Keratinocyte (primary cell): ENCODE results near the gene SH3PXD2B. TPM values are rescaled to one million over a fixed set of nuclear protein-coding genes. Genes with fewer than 3 reads are reported as not detected.

Experiments used
- DNase-seq: peaks from one replicate; pipeline ENCODE4 v3.0.0-alpha.2; 2011; ENCODE audit warnings: low read depth, missing footprints, low spot score
- FAIRE-seq: peaks from 2 replicates; lab custom pipeline; 2011; peaks lifted over from hg19 to GRCh38; lab: Jason Lieb, UNC
- H2AFZ ChIP-seq: 2 replicates; pipeline ENCODE4 v1.6.0; 2012; ENCODE audit warnings: low read length, control low read depth, inconsistent platforms; ENCODE audit not compliant: control insufficient read depth
- H3K27ac ChIP-seq: 2 replicates; pipeline ENCODE4 v1.5.1; 2011; ENCODE audit warnings: low read length; ENCODE audit not compliant: control insufficient read depth, insufficient read depth
- H3K27me3 ChIP-seq: 3 replicates; pipeline ENCODE4 v1.6.0; 2011; ENCODE audit warnings: low read length; ENCODE audit not compliant: control insufficient read depth, insufficient read depth; ENCODE audit errors: extremely low read depth
- H3K36me3 ChIP-seq, 2 experiments: 2 replicates in 1 of 2; 3 replicates in 1 of 2; pipeline ENCODE4 v1.5.1; 2011; ENCODE audit warnings: low read length in 2 of 2, mild to moderate bottlenecking in 1 of 2; ENCODE audit not compliant: control insufficient read depth in 2 of 2, insufficient read depth in 2 of 2; ENCODE audit errors: extremely low read depth in 1 of 2
- H3K4me1 ChIP-seq: 3 replicates; pipeline ENCODE4 v1.5.1; 2011; ENCODE audit warnings: low read length; ENCODE audit not compliant: control insufficient read depth, insufficient read depth; ENCODE audit errors: extremely low read depth
- H3K4me2 ChIP-seq: 3 replicates; pipeline ENCODE4 v1.6.0; 2011; ENCODE audit warnings: low read depth, low read length; ENCODE audit not compliant: control insufficient read depth, insufficient read depth; ENCODE audit errors: extremely low read depth
- H3K4me3 ChIP-seq, 3 experiments: fragments of 200-600 bp in 1 of 3; sonication (generic) in 1 of 3; 2 replicates in 2 of 3; 3 replicates in 1 of 3; pipeline ENCODE4 v1.5.1; 2011 to 2016; ENCODE audit warnings: low read length in 3 of 3, mild to moderate bottlenecking in 3 of 3, control low read depth in 2 of 3, inconsistent platforms in 1 of 3, low read depth in 1 of 3, mixed read lengths in 1 of 3, mixed run types in 1 of 3, moderate library complexity in 1 of 3; ENCODE audit not compliant: control insufficient read depth in 2 of 3, insufficient read depth in 2 of 3; ENCODE audit errors: extremely low read depth in 1 of 3
- H3K79me2 ChIP-seq: 2 replicates; pipeline ENCODE4 v1.6.0; 2012; ENCODE audit warnings: low read length; ENCODE audit not compliant: control insufficient read depth, insufficient read depth
- H3K9ac ChIP-seq: 3 replicates; pipeline ENCODE4 v1.6.0; 2011; ENCODE audit warnings: low read length; ENCODE audit not compliant: control insufficient read depth, insufficient read depth; ENCODE audit errors: extremely low read depth
- H3K9me1 ChIP-seq: 3 replicates; pipeline ENCODE4 v1.6.0; 2011; ENCODE audit warnings: low read length; ENCODE audit not compliant: control insufficient read depth, insufficient read depth; ENCODE audit errors: extremely low read depth
- H3K9me3 ChIP-seq: 2 replicates; pipeline ENCODE4 v1.5.1; 2012; ENCODE audit warnings: low read depth, low read length; ENCODE audit not compliant: control insufficient read depth
- H4K20me1 ChIP-seq: 3 replicates; pipeline ENCODE4 v1.6.0; 2011; ENCODE audit warnings: low read length; ENCODE audit not compliant: control insufficient read depth, insufficient read depth; ENCODE audit errors: extremely low read depth
- CTCF ChIP-seq, 3 experiments: IDR thresholded peaks in 1 of 3; conservative IDR thresholded peaks in 1 of 3; optimal IDR thresholded peaks in 1 of 3; 2 replicates in 2 of 3; 3 replicates in 1 of 3; pipeline versions ENCODE3 to v1.5.1; 2011; ENCODE audit warnings: low read length in 3 of 3, mild to moderate bottlenecking in 3 of 3, moderate library complexity in 2 of 3, control low read depth in 1 of 3, inconsistent platforms in 1 of 3; ENCODE audit not compliant: insufficient read depth in 2 of 3; ENCODE audit errors: extremely low read depth in 1 of 3
- EZH2 ChIP-seq: IDR thresholded peaks from one replicate; pipeline ENCODE4 v1.6.1; 2012; ENCODE audit warnings: inconsistent platforms, mild to moderate bottlenecking, low read length, moderate library complexity
- dilution Hi-C: fragments of 300-500 bp; cut with MboI; formaldehyde crosslinking; loops from one replicate; pipeline ENCODE4 v1.7.0; 2020; ENCODE audit warnings: low sequenced_read_pairs; ENCODE audit not compliant: extremely low pct_ligation_motif_present
- polyA plus RNA-seq, 5 experiments: library from polyadenylated mRNA; depleted of rRNA in 3 of 5; stranded (reverse) in 3 of 5; stranded (forward) in 1 of 5; unstranded in 1 of 5; fragments of >200 nt; gene quantifications; 1 replicate in 1 of 5; 2 replicates in 3 of 5; 3 replicates in 1 of 5; pipeline versions ENCODE4 v1.2.1 to v1.2.3, GENCODE V29; 2011 to 2012; ENCODE audit warnings: missing spikeins in 2 of 5, low read depth in 1 of 5, low replicate concordance in 1 of 5

The SH3PXD2B gene
- polyA plus RNA-seq, 1 donor (not counting 4 experiments of a cell fraction or from before 2014, with no cell fraction given) = 17.3 TPM

DNA sequence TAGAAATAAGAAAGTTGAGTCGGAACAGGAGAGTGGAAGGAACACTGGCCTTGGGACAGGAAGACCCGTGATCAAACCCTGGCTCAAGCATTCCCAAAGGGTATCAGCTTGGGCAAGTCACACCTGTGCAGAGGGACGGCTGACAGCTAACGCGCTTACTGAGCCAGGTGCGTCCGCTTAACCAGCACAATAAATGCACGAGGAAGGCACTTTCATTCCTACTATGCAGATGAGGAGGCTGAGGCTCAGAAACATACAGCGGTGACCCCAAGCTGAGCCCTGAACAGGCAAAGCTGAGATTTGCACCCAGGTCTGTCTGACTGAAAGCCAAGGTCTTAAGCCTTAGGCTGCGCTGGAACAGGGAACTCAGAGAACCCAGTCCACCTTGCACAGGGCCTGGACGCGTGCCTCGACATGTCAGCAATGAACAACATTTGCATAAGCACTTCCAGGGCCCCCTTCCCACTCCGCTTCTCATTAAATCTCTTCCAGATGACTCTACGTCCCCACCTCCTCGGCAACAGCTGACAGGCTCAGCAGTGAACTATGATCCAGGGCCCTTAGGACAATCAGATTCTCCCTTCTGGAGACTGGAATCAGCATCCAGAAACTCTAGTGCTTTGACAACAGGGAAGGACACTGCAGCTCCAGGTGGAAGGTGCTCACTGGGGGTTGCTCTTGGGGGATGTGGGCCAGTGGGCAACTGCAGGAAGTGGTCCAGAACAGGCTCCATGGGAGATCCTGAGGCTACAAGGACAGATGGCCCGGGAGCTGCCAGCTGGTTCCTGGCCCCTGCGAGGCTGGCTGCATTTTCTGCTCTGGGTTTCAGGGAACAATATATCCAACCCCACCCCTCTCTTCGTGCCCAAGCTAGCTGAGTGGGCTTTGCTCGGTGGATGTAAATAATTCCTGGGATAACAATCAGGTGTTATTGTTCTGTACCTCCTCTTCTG is 35.2 kb downstream of the SH3PXD2B start:
- Histone ChIP-seq H4K20me1 (peaks cover 11% of the 10 kb centered on the region), H3K36me3 (peaks cover 2 to 8% of the 10 kb centered on the region in 2 experiments), H3K4me2 (peak overlapping the region; percentile 77), H3K27ac (peak overlapping the region; percentile 79), H3K4me1 (peaks cover 55% of the 10 kb centered on the region), H3K27me3 (no peaks in the 10 kb centered on the region), H2AFZ (no peak overlapping the region), H3K9me3 (no peaks in the 10 kb centered on the region), H3K9ac (peak overlapping the region; percentile 65), H3K4me3 (peak overlapping the region in 2 of 3 experiments; percentile 10 to 16), H3K9me1 (no peaks in the 10 kb centered on the region), H3K79me2 (no peaks in the 10 kb centered on the region)
- dilution Hi-C loops = no loop called here
- FAIRE-seq = peak; percentile 88
- no peak for DNase-seq
- TF ChIP-seq CTCF (optimal IDR thresholded peaks at IDR 0.05 in 1 of 3, IDR thresholded peaks at IDR 0.05 in 1 of 3, conservative IDR thresholded peaks at IDR 0.05 in 1 of 3; ENCODE audit: extremely low read depth in 1 of 3, insufficient read depth in 2 of 3, low read length in 3 of 3) = no peak

DNA sequence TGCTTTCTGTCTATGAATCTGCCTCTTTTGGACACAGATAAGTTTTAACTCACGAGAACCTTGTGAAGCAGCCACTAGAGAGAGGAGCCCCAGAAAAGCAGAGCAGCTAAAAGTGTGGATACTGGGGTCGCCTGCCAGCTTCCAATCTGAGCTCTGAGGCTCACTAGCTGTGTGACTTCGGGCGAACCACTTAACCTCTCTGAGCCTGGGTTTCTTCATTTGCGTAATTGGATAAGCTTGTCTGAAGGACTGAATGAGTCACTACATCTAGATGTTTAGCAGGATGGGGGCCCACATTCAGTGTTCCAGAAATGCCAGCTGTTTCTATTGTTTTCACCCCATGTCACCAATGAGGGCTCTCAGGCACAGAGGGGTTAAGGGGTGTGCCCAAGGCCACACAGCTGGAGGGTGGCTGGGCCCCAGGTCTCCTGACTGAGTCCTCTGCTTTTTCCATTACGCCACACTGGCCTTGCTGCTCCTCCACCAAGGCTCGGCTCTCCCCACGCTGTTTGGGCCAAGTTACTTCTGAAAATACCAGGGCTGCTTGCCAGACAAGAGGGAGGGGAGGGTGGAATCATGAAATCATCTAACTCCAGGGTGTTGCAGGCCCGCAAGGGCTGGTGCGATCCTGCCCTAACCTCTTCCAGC is 36.2 kb downstream of the SH3PXD2B start:
- H3K4me2 ChIP-seq = peak overlapping the region; percentile 77
- dilution Hi-C loops = no loop called here
- H2AFZ ChIP-seq = no peak overlapping the region
- H3K27ac ChIP-seq = peak overlapping the region; percentile 79
- peak overlapping the region in 2 of 3 experiments; percentile 10 to 16 for H3K4me3 ChIP-seq
- H3K9ac ChIP-seq = peak overlapping the region; percentile 65
- DNase-seq (no peak), FAIRE-seq (peak; percentile 84)
- H3K9me1 ChIP-seq = no peaks in the 10 kb centered on the region
- H3K27me3 ChIP-seq = no peaks in the 10 kb centered on the region
- H3K79me2 ChIP-seq = no peaks in the 10 kb centered on the region
- H4K20me1 ChIP-seq = peaks cover 11% of the 10 kb centered on the region
- H3K36me3 ChIP-seq = peaks cover 2 to 8% of the 10 kb centered on the region in 2 experiments
- H3K4me1 ChIP-seq = peaks cover 65% of the 10 kb centered on the region
- H3K9me3 ChIP-seq = no peaks in the 10 kb centered on the region
- TF ChIP-seq EZH2 = no peak
- TF ChIP-seq CTCF (optimal IDR thresholded peaks at IDR 0.05 in 1 of 3, IDR thresholded peaks at IDR 0.05 in 1 of 3, conservative IDR thresholded peaks at IDR 0.05 in 1 of 3; ENCODE audit: extremely low read depth in 1 of 3, insufficient read depth in 2 of 3, low read length in 3 of 3) = no peak
